SKM-1 treated with dmso at 0.1 percent for 144 hours (cell line): ENCODE results near the gene ST3GAL3.
"Not testable (repeated sequence)": the region's sequence is repeated elsewhere in the genome, so short reads cannot be mapped to it uniquely, and the experiment has no call there.

Source experiments
- DNase-seq: peaks from one replicate; lab custom pipeline; 2025; ENCODE audit not compliant: unreplicated experiment; lab: John Stamatoyannopoulos, UW

Gene ST3GAL3

DNA sequence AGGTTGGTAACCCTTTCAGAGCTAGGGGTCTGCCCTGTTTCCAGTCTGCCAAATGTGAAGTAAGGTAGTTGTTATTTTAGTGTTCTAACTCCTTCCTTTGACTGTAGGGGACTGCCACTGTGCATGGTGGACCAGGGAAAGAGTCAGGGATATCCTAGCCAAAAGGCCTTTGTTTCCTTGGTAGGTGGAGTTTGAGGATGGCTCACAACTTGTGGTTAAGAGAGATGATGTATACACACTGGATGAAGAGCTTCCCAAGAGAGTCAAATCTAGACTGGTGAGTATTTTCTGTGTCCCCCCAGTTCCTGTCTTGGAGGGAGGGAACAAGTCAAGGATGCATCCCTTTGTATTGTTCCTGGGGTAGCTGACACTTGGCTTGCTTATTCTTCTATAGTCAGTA is 3.5 kb upstream of the ST3GAL3 start:
- DNase-seq: no peak

DNA sequence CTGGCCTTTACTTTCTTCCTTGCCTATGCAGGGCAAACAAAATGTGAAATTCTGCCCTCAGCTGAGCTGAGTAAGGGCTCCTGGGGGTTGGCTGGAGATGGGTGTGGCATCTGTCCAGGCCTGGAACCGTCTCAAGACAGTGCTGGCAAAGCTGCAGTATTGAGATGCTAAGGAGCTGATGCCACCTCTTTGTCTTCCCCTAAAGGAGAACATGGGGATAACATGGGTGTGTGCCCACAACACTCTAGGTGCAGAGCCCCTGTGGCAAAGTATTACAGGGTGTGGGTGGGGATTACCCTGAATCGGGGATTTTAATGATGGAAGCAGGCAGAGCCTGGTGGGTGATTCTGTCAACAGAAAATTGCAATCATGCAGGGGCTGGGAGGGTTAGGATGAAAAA is 2.5 kb upstream of the ST3GAL3 start:
- no peak for DNase-seq

DNA sequence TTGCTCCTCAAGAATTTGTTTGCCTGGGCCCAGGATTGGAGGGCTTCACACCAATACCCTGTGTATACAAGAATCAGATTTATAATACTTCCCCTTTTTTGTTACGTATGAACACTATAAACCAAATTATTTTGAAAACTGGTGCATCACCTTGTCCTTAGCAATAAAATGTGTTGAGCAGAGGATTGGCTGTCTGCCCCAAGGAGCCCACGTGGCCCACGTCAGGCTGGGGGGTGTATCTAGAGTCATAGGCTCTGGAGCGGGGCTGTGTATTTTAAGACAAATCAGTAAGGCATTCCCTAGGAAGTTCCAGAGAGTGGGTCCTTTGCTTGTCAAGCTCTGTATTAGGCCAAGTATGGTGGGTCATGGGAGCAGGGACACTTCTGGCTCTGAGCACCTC is 2.0 kb upstream of the ST3GAL3 start:
- no peak for DNase-seq

DNA sequence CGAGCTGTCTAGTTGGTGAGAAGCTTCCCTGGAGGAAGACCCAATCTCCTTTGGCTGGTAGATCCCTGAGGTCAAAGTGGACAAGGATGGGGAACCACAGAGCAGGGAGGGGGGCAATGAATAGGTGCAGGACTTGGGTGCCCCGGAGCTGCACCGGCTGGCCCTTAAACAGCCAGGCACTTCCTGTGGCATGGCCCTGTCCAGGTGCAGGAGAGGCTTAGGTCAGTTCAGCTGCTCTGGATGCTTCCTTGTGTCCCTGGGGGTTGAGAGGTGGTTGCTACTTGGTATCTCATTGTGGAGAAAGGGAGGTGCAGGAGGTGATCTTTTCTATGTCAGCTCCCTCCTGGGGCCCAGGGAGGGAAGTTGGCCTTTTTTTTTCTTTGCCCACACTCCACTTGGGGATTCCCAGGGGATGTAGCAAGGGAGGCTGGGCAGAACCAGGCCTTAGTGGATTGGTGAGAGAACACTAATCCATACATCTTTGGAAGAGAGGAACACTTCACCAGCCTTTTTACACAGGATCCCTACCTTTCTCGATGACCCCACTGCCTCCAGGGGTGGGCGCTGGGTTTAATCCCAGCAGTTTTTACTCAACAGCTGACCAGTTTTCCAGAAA is 1.2 kb upstream of the ST3GAL3 start:
- DNase-seq: no peak

DNA sequence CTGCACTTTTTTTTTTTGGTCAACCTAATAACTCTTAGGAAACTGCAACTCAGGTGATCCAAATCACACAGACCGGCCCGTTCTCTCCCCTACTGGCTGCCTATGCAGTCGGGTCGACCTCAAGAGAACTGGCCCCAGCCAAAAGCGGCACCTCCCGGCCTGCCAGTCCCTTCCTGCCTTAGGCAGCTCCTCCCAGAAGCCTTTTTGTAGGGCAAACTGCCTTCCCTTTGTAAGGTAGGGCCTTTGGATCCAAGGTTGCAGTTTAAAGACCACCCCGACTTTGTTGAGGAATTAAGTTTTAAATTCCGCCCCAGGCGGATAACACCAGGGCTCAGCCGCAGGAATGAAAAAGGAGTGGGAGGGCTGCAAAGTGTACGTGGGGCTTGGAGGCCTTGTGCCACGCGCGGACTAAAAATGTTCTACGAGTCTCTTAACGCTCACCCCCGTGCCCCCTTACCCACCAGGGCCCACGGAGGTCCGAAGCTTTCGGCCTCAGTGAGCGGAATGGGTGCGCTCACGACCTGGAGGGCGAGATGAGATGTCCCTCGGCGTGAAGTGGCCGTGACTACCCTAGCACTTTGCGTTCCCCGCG is 642 bp upstream of the ST3GAL3 start:
- DNase-seq: no peak

DNA sequence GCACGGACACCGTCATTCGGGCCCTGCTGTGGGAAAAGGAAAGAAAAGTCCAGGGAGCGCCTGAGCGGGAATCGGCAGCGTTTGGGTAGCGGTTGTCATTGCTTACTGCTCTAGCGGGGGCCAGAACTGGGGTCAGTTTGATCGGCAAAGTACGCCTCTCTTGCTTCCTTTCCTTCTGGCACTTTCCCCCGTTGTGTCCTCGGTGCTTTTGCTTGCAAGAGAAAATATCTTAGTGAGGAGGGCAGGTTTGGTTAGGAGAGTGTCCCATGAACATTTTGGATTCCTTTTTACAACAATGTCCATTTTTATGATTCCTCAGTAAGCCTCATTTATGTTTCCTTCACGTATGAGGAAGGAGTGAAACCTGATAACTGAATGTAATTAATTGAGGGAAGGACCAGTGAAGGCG is 670 bp downstream of the ST3GAL3 start:
- no peak for DNase-seq

DNA sequence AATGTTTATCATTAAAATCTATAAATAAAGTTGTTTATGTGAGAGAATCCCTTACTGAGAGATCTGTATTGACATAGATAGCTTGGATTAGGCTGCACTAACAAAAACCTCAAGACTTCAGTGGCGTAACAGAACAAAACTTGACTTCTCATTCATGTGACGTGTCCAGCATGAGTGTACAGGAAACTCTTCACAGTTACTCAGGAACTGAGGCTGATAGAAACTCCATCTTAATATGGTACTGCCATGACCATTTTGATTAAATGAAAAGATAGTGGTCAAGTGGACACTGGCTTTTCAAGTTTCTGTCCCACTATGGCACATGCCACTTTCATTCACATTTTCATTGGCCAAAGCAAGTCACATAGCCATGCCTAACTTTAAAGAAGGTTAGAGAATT is 3.7 kb downstream of the ST3GAL3 start:
- no peak for DNase-seq

DNA sequence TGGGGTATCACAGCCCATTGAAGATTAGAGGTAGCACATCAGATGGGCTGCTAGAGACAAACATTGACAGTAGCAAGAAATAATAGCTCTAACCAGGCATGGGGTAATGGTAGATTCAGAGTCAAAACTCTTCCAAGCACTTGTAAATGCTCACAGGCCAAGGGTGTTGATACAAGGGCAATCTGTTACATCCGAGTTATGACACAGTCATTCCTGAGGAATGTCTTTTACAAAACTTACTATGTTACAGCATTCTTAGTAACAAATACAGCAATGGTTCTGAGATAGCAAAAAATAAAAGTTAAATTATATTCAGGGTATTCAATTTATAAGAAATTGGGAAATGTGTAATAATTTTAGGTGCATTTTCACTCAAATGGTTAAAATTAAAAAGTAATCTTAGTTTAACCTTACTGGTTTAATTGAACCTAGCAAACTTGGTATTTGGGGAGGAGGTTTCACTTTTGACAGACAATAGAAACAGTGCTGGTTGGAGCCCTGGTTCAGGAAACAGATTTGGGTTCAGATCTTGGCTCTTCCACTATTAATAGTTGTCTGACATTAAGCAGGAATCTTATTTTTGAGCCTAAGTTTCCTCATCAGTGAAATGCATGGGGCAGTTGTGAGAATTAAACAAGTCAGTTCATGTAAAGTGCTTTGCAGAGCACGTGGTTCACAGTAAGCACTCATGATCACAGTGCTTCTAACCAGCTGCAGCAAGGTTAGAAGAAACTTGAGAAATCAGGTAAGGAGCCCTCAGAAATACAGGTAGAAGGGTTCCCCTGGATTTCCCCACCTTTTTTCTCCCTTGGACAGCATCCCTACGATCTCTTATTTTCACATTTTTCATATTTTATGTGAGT is 4.4 kb downstream of the ST3GAL3 start:
- DNase-seq: no peak

DNA sequence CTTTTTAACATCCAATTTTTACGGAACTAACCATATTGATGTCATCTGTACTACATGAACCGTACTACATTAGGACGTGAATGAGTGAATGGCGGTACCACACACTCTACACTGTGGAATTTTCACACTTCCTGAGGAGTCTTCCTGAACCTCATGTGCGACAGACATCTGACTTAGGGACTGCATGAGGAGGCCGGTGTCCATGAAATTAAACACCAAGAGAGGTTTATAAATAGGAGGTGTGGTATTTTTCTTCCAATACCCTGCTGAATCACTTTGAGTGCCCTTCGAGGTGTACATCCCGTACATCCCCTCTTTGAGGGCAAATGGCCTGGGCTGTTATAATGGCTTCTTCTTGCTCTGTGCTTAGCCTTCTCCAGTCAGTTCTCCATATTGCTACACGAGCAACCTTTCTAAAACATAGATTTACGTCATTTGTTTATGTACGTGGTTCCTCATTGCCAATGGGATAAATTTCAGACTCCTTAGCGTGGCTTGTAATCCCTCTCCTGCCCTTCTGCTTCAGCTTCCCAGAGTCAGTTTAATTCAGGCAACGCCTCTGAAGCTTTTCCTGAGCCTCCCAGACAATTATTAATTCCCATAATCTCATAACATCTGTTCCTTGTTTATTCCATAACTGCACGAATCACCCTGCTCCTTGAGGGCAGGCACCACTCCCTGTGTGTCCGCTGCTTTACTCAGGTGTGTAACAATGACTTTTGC is 9.4 kb downstream of the ST3GAL3 start:
- DNase-seq: no peak

DNA sequence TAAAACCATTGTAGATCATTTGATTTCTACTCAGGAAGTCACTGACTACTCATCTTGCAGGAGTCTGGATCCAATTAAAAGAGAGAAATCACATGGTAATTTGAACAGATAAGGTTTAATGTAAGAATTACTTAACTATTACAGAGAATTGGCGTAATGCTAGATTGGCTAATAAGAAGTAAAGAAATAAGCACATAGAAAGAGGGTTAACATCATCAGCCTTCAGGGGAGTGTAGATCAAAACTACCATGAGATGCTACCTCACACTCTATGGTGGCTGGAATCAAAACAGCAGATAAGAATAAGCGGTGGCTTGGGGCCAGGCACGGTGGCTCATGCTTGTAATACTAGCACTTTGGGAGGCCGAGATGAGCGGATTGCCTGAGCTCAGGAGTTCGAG is 11.7 kb downstream of the ST3GAL3 start:
- DNase-seq: no peak

DNA sequence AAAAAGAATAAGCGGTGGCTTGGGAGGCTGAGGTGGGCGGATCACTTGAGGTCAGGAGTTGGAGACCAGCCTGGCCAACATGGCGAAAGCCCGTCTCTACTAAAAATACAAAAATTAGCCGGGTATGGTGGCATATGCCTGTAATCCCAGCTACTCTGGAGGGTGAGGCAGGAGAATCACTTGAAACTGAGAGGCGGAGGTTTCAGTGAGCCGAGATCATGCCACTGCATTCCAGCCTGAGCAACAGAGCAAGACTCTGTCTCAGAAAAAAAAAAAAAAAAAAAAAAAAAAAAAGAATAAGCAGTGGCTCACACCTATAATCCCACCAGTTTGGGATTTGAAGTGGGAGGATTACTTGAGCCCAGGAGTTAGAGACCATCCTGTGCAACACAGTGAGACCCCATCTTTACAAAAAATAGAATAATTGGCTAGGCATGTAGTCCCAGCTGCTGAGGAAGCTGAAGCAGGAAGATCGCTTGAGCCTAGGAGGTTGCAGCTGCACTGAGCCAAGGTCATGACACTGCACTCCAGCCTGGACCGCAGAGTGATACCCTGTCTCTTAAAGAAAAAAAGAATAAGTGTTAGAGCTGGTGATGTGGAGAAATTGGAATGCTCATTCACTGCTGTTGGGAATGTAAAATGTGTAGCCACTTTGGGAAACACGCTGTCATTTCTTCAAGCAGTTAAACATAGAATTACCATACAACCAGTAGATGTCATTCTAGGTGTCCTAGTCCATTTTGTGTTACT is 12.5 kb downstream of the ST3GAL3 start:
- not testable (repeated sequence) for DNase-seq

DNA sequence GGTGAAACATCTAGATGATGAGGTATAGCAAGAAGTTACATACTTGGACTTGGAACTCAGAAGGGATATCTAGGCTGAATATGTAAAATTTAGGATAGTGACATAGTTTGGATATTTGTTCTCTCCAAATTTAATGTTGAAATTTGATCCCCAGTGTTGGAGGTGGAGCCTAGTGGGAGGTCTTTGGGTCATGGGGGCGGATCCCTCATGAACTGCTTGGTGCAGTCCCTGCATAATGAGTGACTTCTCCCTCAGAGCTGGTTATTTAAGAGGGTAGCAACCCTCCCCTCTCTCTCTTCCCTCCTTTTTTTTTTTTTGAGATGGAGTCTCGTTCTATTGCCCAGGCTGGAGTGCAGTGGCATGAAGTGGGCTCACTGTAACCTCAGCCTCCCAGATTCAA is 15.5 kb downstream of the ST3GAL3 start:
- no peak for DNase-seq

DNA sequence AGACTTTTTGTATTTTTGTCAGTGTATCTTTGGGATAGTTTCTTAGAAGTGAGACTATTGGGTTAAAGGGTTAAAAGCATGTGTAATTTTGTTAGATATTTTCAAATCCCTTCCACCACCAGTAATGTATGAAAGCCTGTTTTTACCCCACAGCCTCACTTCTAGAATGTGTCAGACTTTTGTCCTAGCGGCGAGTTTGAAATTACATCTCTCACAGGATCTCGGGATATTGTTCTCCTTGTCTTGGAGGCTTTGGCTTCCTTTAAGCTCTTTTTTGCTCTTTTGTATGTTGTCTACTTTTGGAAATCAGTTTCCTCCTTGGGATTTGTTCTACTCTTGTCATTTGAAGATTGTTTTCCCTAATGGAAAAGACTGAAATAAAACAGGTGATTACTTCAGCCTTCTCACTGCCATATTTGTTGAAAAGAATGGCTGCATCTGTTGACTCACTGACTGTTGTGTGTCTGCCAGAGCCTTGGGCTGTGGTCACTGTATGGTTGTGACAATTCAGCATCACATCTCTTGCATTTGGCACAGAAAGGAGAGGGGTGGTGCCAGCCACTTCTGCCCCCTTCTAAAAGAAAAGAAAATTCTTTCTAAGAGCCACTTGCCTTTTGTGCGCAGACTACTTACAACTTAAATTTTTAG is 22.6 kb downstream of the ST3GAL3 start:
- no peak for DNase-seq

DNA sequence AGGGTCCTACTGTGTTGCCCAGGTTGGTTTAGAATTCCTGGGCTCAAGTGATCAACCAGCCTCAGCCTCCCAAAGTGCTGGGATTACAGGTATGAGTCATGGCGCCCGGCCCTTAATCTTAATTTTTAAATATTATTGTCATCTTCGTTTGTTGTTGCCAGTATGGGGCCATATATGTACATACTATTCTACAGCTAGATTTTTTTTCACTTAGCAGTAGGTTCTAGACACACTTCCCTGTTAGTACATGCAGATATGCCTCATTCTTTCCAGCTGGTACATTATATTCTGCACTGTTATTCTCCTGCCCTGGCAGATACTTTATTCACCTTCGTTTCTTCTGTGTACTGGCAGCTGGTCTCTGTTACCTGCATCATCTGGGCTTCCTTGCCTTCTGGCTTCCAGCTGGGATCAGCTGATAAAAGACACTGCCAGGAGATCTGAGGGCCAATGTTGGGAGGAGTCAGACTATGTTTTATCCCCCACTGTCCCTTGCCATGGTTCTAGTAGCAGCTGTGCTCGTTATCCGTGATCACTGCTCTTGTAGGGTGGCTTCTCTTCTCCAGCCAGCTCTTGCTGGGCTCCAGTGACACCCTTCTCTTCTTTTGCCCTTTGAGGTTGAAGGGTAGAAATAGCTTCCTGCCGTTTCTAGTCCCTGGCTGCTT is 24.7 kb downstream of the ST3GAL3 start:
- no peak for DNase-seq

DNA sequence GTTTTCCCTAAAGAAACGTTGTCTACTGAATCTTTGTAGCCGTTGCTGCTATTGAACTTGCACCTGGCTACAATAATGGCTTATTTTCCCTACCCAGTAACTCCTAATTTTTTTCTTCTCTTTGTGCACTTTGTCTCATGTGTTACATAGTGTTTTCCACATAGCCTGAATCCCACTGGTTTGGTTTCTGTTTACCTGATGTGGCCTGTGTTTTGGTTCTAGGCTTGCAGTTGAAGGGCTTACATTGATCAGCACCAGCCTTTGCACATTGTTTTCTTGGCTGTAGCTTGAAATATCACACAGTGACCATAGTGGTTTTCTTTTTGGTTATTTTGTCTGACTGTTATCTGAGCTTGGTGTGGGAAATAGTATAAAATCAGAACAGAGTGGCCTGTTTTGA is 29.5 kb downstream of the ST3GAL3 start:
- no peak for DNase-seq

DNA sequence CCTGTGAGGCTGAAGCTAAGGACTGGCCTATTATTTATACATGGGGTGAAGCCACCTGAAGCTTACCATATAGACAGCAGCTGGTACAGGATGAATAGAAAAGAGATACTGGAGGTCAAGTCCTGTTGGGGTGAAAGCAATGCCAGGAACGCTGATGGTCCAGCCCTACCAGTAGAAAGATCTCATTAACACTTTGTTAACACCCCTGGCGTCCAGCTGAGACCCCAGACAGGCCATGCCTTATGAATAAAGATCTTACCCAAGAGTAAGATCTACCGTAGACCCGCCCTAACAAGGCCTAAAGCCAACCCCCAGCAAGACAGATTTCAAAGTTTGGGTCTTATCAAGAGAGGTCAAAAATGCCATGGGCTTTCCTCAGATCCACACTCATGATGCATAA is 34.7 kb downstream of the ST3GAL3 start:
- no peak for DNase-seq

DNA sequence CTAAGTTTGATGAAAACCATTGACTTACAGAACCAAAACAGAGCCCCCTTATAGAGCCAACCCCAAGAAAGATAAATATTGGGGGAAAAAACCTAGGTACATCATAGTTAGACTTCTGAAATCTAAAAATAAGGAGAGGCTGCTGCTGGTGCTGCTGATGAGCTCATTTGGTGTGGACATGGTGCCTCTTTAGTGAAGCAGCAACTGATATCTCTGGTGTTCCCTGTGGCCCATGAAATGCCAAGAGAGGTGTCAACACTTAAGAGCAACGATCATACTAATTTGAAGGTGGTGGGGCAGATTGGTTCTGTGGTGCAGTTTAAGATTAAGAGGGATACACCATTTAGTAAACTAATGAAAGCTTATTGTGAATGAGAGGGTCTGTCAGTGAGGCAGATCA is 35.9 kb downstream of the ST3GAL3 start:
- no peak for DNase-seq

DNA sequence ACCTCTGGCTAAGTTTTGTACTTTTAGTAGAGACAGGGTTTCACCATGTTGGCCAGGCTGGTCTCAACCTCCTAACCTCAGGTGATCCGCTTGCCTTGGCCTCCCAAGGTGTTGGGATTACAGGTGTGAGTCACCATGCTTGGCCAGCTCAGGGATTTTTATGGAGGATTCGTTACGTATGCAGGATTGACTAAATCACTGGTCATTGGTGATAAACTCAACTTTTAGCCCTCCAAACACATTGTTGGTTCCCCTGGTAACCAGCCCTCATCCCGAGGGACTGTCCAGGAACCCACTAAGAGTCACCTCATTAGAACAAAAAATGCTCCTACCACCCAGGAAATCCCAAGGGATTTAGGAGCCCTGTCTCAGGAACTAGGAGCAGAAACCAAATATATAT is 40.4 kb downstream of the ST3GAL3 start:
- DNase-seq: no peak

DNA sequence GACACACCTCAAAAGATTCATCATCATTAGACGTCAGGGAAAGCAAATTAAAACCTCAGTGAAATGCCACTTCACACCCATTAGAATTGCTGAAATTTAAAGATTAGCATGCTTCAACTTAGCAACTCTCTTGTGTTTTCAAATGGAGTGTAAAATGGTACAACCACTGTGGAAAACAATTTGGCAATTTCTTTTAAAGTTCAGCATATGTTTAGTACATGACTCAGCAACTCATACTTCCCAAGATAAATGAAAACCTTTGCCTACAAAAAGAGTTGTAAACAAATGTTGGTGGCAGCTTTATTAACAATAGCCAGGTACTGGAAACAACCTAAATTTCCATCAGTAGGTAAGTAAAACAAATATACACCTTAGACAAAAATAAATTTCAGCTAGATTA is 42.7 kb downstream of the ST3GAL3 start:
- DNase-seq: no peak

DNA sequence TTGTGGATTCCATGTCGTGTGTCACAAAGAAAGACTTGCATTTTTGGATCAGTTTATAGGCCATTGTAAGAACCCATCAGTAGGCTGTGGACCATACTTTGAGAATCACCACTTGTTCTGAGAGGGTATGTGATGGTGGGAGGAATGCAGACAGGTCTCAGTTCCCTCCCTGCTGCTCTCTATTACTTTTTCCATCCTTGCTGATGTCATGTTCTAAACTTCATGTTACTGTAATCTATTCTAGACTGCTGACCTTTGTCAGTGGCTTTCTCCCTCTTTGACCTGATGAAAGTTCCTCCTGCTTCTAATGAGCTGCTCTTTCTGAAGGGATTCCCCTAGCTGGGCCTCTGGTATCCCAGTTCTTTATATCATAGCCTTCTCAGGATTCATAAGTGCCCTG is 46.1 kb downstream of the ST3GAL3 start:
- no peak for DNase-seq
